Measurements from ENCODE around the gene VPS26C.

The VPS26C gene

GRCh38 chr21:37196847-37197246 lies 70.3 kb downstream of the VPS26C start:
- no peak overlapping the region for H3K27ac ChIP-seq (ENCODE audit: low read length)
- ATAC-seq (ENCODE audit: insufficient read depth, low read depth) (no peak), DNase-seq (no peak)
- no peak overlapping the region for H3K9ac ChIP-seq (ENCODE audit: low read depth, low read length)
- H3K4me3 ChIP-seq (ENCODE audit: low read depth in 1 of 2, low read length in 2 of 2), result no peak overlapping the region
- no peaks in the 10 kb centered on the region for H3K9me3 ChIP-seq (ENCODE audit: insufficient read depth, low read length, severe bottlenecking)
- H3K4me1 ChIP-seq (ENCODE audit: insufficient read depth, low read length), result no peaks in the 10 kb centered on the region
- no peaks in the 10 kb centered on the region for H3K27me3 ChIP-seq (ENCODE audit: insufficient read depth, low read length, poor library complexity)
- no peaks in the 10 kb centered on the region for H3K79me2 ChIP-seq (ENCODE audit: insufficient read depth, low read length)
- H2AFZ ChIP-seq (ENCODE audit: low read depth, low read length), result no peak overlapping the region
- no peak for TF ChIP-seq EZH2 (IDR thresholded peaks at IDR 0.05; ENCODE audit: borderline replicate concordance, low read depth, low read length, severe bottlenecking)
- TF ChIP-seq, protein P1, sequence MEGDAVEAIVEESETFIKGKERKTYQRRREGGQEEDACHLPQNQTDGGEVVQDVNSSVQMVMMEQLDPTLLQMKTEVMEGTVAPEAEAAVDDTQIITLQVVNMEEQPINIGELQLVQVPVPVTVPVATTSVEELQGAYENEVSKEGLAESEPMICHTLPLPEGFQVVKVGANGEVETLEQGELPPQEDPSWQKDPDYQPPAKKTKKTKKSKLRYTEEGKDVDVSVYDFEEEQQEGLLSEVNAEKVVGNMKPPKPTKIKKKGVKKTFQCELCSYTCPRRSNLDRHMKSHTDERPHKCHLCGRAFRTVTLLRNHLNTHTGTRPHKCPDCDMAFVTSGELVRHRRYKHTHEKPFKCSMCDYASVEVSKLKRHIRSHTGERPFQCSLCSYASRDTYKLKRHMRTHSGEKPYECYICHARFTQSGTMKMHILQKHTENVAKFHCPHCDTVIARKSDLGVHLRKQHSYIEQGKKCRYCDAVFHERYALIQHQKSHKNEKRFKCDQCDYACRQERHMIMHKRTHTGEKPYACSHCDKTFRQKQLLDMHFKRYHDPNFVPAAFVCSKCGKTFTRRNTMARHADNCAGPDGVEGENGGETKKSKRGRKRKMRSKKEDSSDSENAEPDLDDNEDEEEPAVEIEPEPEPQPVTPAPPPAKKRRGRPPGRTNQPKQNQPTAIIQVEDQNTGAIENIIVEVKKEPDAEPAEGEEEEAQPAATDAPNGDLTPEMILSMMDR (IDR thresholded peaks at IDR 0.05; ENCODE audit: borderline replicate concordance, extremely low read depth, low read length, poor library complexity, severe bottlenecking), result no peak
- H4K20me1 ChIP-seq (ENCODE audit: insufficient read depth, low read length), result no peaks in the 10 kb centered on the region
- H3K4me2 ChIP-seq (ENCODE audit: insufficient read depth, low read length), result no peak overlapping the region
- peaks cover 92% of the 10 kb centered on the region for H3K36me3 ChIP-seq (ENCODE audit: insufficient read depth, low read length)

DNA sequence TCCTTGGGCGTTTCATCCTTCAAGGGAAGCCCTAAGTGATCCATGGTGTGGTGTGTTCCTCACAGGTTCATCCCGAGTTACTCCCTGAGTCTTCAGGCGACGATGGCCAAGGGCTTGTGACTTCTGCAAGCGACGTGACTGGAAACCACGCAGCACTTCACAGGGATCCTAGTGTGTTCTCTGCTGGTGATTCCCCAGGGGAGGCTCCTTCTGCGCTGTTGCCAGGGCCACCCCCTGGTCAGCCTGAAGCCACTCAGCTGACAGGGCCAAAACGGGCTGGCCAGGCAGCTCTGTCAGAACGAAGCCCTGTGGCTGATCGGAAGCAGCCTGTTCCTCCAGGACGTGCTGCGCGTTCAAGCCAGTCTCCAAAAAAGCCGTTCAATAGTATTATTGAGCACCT lies 71.5 kb downstream of the VPS26C start:
- Histone ChIP-seq H3K4me2 (ENCODE audit: insufficient read depth, low read length) (no peak overlapping the region), H3K79me2 (ENCODE audit: insufficient read depth, low read length) (no peaks in the 10 kb centered on the region), H3K4me1 (ENCODE audit: insufficient read depth, low read length) (no peaks in the 10 kb centered on the region), H3K9me3 (ENCODE audit: insufficient read depth, low read length, severe bottlenecking) (no peaks in the 10 kb centered on the region), H3K9ac (ENCODE audit: low read depth, low read length) (no peak overlapping the region), H3K27ac (ENCODE audit: low read length) (no peak overlapping the region), H2AFZ (ENCODE audit: low read depth, low read length) (no peak overlapping the region), H3K36me3 (ENCODE audit: insufficient read depth, low read length) (peaks cover 89% of the 10 kb centered on the region), H4K20me1 (ENCODE audit: insufficient read depth, low read length) (no peaks in the 10 kb centered on the region), H3K27me3 (ENCODE audit: insufficient read depth, low read length, poor library complexity) (no peaks in the 10 kb centered on the region), H3K4me3 (ENCODE audit: low read depth in 1 of 2, low read length in 2 of 2) (no peak overlapping the region)
- ATAC-seq (ENCODE audit: insufficient read depth, low read depth) (no peak), DNase-seq (no peak)
- no peak for TF ChIP-seq EZH2 (IDR thresholded peaks at IDR 0.05; ENCODE audit: borderline replicate concordance, low read depth, low read length, severe bottlenecking)
- TF ChIP-seq, protein P1 (IDR thresholded peaks at IDR 0.05; ENCODE audit: borderline replicate concordance, extremely low read depth, low read length, poor library complexity, severe bottlenecking), result no peak

- DNase-seq (no peak), ATAC-seq (ENCODE audit: insufficient read depth, low read depth) (no peak)
- H3K4me1 ChIP-seq (ENCODE audit: insufficient read depth, low read length), result no peaks in the 10 kb centered on the region
- no peaks in the 10 kb centered on the region for H3K79me2 ChIP-seq (ENCODE audit: insufficient read depth, low read length)
- no peak overlapping the region for H3K4me2 ChIP-seq (ENCODE audit: insufficient read depth, low read length)
- no peak for TF ChIP-seq EZH2 (IDR thresholded peaks at IDR 0.05; ENCODE audit: borderline replicate concordance, low read depth, low read length, severe bottlenecking)
- TF ChIP-seq, protein P1 (IDR thresholded peaks at IDR 0.05; ENCODE audit: borderline replicate concordance, extremely low read depth, low read length, poor library complexity, severe bottlenecking), result no peak
- no peak overlapping the region for H2AFZ ChIP-seq (ENCODE audit: low read depth, low read length)
- no peaks in the 10 kb centered on the region for H3K27me3 ChIP-seq (ENCODE audit: insufficient read depth, low read length, poor library complexity)
- peaks cover 89% of the 10 kb centered on the region for H3K36me3 ChIP-seq (ENCODE audit: insufficient read depth, low read length)
- H3K9me3 ChIP-seq (ENCODE audit: insufficient read depth, low read length, severe bottlenecking), result no peaks in the 10 kb centered on the region
- H3K4me3 ChIP-seq (ENCODE audit: low read depth in 1 of 2, low read length in 2 of 2), result no peak overlapping the region
- no peak overlapping the region for H3K9ac ChIP-seq (ENCODE audit: low read depth, low read length)
- no peaks in the 10 kb centered on the region for H4K20me1 ChIP-seq (ENCODE audit: insufficient read depth, low read length)
- no peak overlapping the region for H3K27ac ChIP-seq (ENCODE audit: low read length)
These were observed 72.1 kb downstream of the VPS26C start for GRCh38 chr21:37195059-37195458.

- DNase-seq (no peak), ATAC-seq (ENCODE audit: insufficient read depth, low read depth) (no peak)
- H3K79me2 ChIP-seq (ENCODE audit: insufficient read depth, low read length), result no peaks in the 10 kb centered on the region
- H3K9me3 ChIP-seq (ENCODE audit: insufficient read depth, low read length, severe bottlenecking), result no peaks in the 10 kb centered on the region
- no peaks in the 10 kb centered on the region for H3K4me1 ChIP-seq (ENCODE audit: insufficient read depth, low read length)
- no peak overlapping the region for H3K4me3 ChIP-seq (ENCODE audit: low read depth in 1 of 2, low read length in 2 of 2)
- H2AFZ ChIP-seq (ENCODE audit: low read depth, low read length), result no peak overlapping the region
- no peaks in the 10 kb centered on the region for H3K27me3 ChIP-seq (ENCODE audit: insufficient read depth, low read length, poor library complexity)
- no peak overlapping the region for H3K9ac ChIP-seq (ENCODE audit: low read depth, low read length)
- peaks cover 89% of the 10 kb centered on the region for H3K36me3 ChIP-seq (ENCODE audit: insufficient read depth, low read length)
- H3K27ac ChIP-seq (ENCODE audit: low read length), result no peak overlapping the region
- H3K4me2 ChIP-seq (ENCODE audit: insufficient read depth, low read length), result no peak overlapping the region
- TF ChIP-seq EZH2 (IDR thresholded peaks at IDR 0.05; ENCODE audit: borderline replicate concordance, low read depth, low read length, severe bottlenecking), result no peak
- TF ChIP-seq, protein P1 (IDR thresholded peaks at IDR 0.05; ENCODE audit: borderline replicate concordance, extremely low read depth, low read length, poor library complexity, severe bottlenecking), result no peak
- H4K20me1 ChIP-seq (ENCODE audit: insufficient read depth, low read length), result no peaks in the 10 kb centered on the region
These were observed 73.5 kb downstream of the VPS26C start for GRCh38 chr21:37193676-37194075.
